Parathyroid adenoma (tissue), 2 donors: ENCODE measurements around the gene GFM2.

Source experiments
- H2AFZ ChIP-seq: fragments of 300-600 bp; sonication (generic); one replicate; pipeline ENCODE4 v1.7.0; 2017; ENCODE audit warnings: antibody characterized with exemption, mild to moderate bottlenecking
- H3K27ac ChIP-seq: fragments of 300-600 bp; sonication (generic); one replicate; pipeline ENCODE4 v1.7.0; 2017
- H3K27me3 ChIP-seq: fragments of 300-600 bp; sonication (generic); one replicate; pipeline ENCODE4 v1.7.0; 2017; ENCODE audit warnings: low read length; ENCODE audit not compliant: control insufficient read depth, insufficient read depth
- H3K36me3 ChIP-seq: fragments of 300-600 bp; sonication (generic); one replicate; pipeline ENCODE4 v1.7.0; 2017; ENCODE audit warnings: low read length; ENCODE audit not compliant: control insufficient read depth, insufficient read depth
- H3K4me1 ChIP-seq: fragments of 300-600 bp; sonication (generic); one replicate; pipeline ENCODE4 v1.7.0; 2017; ENCODE audit warnings: control low read depth
- H3K4me2 ChIP-seq: fragments of 300-600 bp; sonication (generic); one replicate; pipeline ENCODE4 v1.7.0; 2017; ENCODE audit warnings: low read length
- H3K4me3 ChIP-seq: fragments of 300-600 bp; sonication (generic); one replicate; pipeline ENCODE4 v1.7.0; 2017; ENCODE audit warnings: low read depth, low read length
- H3K79me2 ChIP-seq: fragments of 300-600 bp; sonication (generic); one replicate; pipeline ENCODE4 v1.7.0; 2017; ENCODE audit warnings: control low read depth
- H3K9ac ChIP-seq: fragments of 300-600 bp; sonication (generic); one replicate; pipeline ENCODE4 v1.7.0; 2017; ENCODE audit warnings: mild to moderate bottlenecking
- H3K9me3 ChIP-seq: fragments of 300-600 bp; sonication (generic); one replicate; pipeline ENCODE4 v1.7.0; 2017; ENCODE audit warnings: low read length; ENCODE audit not compliant: control insufficient read depth
- CTCF ChIP-seq: fragments of 300-600 bp; sonication (generic); IDR thresholded peaks from one replicate; pipeline ENCODE4 v1.7.0; 2017; ENCODE audit warnings: antibody characterized with exemption, mild to moderate bottlenecking
- donor health status: primary hyperparathyroidism.

GFM2 gene

GRCh38 chr5:74772359-74772758, 5.4 kb upstream of the GFM2 start:
- Histone ChIP-seq H3K9me3 (no peaks in the 10 kb centered on the region), H3K79me2 (peaks cover 4% of the 10 kb centered on the region), H3K27ac (no peak overlapping the region), H3K4me3 (no peak overlapping the region), H3K4me1 (peaks cover 7% of the 10 kb centered on the region), H3K9ac (no peak overlapping the region), H3K4me2 (no peak overlapping the region), H2AFZ (no peak overlapping the region), H3K36me3 (no peaks in the 10 kb centered on the region), H3K27me3 (no peaks in the 10 kb centered on the region)
- no peak for TF ChIP-seq CTCF

- H3K36me3 ChIP-seq, result no peaks in the 10 kb centered on the region
- no peak for TF ChIP-seq CTCF
- H3K4me1 ChIP-seq, result peaks cover 16% of the 10 kb centered on the region
- H3K79me2 ChIP-seq, result peaks cover 18% of the 10 kb centered on the region
- H3K4me3 ChIP-seq, result peak overlapping the region; percentile 95
- no peaks in the 10 kb centered on the region for H3K9me3 ChIP-seq
- H3K9ac ChIP-seq, result peak overlapping the region; percentile 82
- peak overlapping the region; percentile 71 for H3K27ac ChIP-seq
- peak overlapping the region; percentile 70 for H3K4me2 ChIP-seq
- H2AFZ ChIP-seq, result peak overlapping the region; percentile 98
- no peaks in the 10 kb centered on the region for H3K27me3 ChIP-seq
These were observed 629 bp upstream of the GFM2 start for GRCh38 chr5:74767579-74767913.

- no peak for TF ChIP-seq CTCF
- Histone ChIP-seq H3K79me2 (peaks cover 18% of the 10 kb centered on the region), H3K9ac (peak overlapping the region; percentile 85), H3K36me3 (no peaks in the 10 kb centered on the region), H3K4me2 (peak overlapping the region; percentile 84), H3K4me3 (peak overlapping the region; percentile 95), H2AFZ (peak overlapping the region; percentile 98), H3K27me3 (no peaks in the 10 kb centered on the region), H3K4me1 (peaks cover 16% of the 10 kb centered on the region), H3K9me3 (no peaks in the 10 kb centered on the region), H3K27ac (peak overlapping the region; percentile 71)
These were observed 484 bp downstream of the GFM2 start for GRCh38 chr5:74766418-74766848.

GRCh38 chr5:74765929-74766328, 988 bp downstream of the GFM2 start:
- H3K36me3 ChIP-seq, result no peaks in the 10 kb centered on the region
- no peak for TF ChIP-seq CTCF
- H3K4me3 ChIP-seq, result peak overlapping the region; percentile 95
- no peaks in the 10 kb centered on the region for H3K27me3 ChIP-seq
- no peaks in the 10 kb centered on the region for H3K9me3 ChIP-seq
- H3K4me1 ChIP-seq, result peaks cover 16% of the 10 kb centered on the region
- no peak overlapping the region for H3K27ac ChIP-seq
- H3K4me2 ChIP-seq, result peak overlapping the region; percentile 84
- H3K79me2 ChIP-seq, result peaks cover 18% of the 10 kb centered on the region
- no peak overlapping the region for H2AFZ ChIP-seq
- H3K9ac ChIP-seq, result no peak overlapping the region

GRCh38 chr5:74765201-74765600, 1.7 kb downstream of the GFM2 start:
- Histone ChIP-seq H3K79me2 (peaks cover 18% of the 10 kb centered on the region), H2AFZ (no peak overlapping the region), H3K4me1 (peaks cover 16% of the 10 kb centered on the region), H3K9me3 (no peaks in the 10 kb centered on the region), H3K27ac (no peak overlapping the region), H3K9ac (no peak overlapping the region), H3K4me2 (peak overlapping the region; percentile 32), H3K27me3 (no peaks in the 10 kb centered on the region), H3K4me3 (no peak overlapping the region), H3K36me3 (no peaks in the 10 kb centered on the region)
- no peak for TF ChIP-seq CTCF
